Fibroblast of skin of scalp (primary cell): Measurements from ENCODE around the gene SENP1. TPM values are rescaled to one million over a fixed set of nuclear protein-coding genes. Genes with fewer than 3 reads are reported as not detected.
"Not testable (repeated sequence)": the region's sequence is repeated elsewhere in the genome, so short reads cannot be mapped to it uniquely, and the experiment has no call there.

ENCODE experiments used
- DNase-seq: peaks from one replicate; pipeline ENCODE4 v3.0.0-alpha.2; 2013
- polyA plus RNA-seq, 2 experiments: library from polyadenylated mRNA; unstranded; fragments of 120-200 nt; gene quantifications; one replicate each; pipeline ENCODE4 v1.2.1, GENCODE V29; 2013; ENCODE audit not compliant: insufficient read length in 2 of 2

Gene SENP1
- polyA plus RNA-seq (2013, experiment 1 of 2; ENCODE audit: insufficient read length): 12.3 TPM
- 14.3 TPM for polyA plus RNA-seq (2013, experiment 2 of 2; ENCODE audit: insufficient read length)

GRCh38 chr12:48105867-48106680 lies at the start of gene SENP1:
TSS of gene SENP1 (minus strand) at chr12:48106079. CDS start at chr12:48101472, 4,607 bp downstream.
- peak; percentile 90 for DNase-seq

GRCh38 chr12:48151103-48151771 lies 45.4 kb upstream of the SENP1 start:
- no peak for DNase-seq

GRCh38 chr12:48145981-48146380 lies 40.1 kb upstream of the SENP1 start:
- no peak for DNase-seq

GRCh38 chr12:48143898-48144297 lies 38.0 kb upstream of the SENP1 start:
- DNase-seq: no peak

GRCh38 chr12:48142818-48143674 lies 37.2 kb upstream of the SENP1 start:
- no peak for DNase-seq

GRCh38 chr12:48135027-48135426 lies 29.1 kb upstream of the SENP1 start:
- DNase-seq: no peak

GRCh38 chr12:48132826-48133225 lies 26.9 kb upstream of the SENP1 start:
- DNase-seq: no peak

- DNase-seq: no peak
These were observed 25.6 kb upstream of the SENP1 start for GRCh38 chr12:48131517-48131916.

GRCh38 chr12:48129376-48129775 lies 23.5 kb upstream of the SENP1 start:
- DNase-seq: no peak

- DNase-seq: peak; percentile 11
These were observed 22.9 kb upstream of the SENP1 start for GRCh38 chr12:48128800-48129199.

GRCh38 chr12:48126953-48127630 lies 21.2 kb upstream of the SENP1 start:
- no peak for DNase-seq

GRCh38 chr12:48125985-48126384 lies 20.1 kb upstream of the SENP1 start:
- no peak for DNase-seq

GRCh38 chr12:48125542-48125941 lies 19.7 kb upstream of the SENP1 start:
- not testable (repeated sequence) for DNase-seq

- DNase-seq: no peak
These were observed 17.3 kb upstream of the SENP1 start for GRCh38 chr12:48123169-48123568.

GRCh38 chr12:48122065-48122834 lies 16.4 kb upstream of the SENP1 start:
- DNase-seq: no peak

- no peak for DNase-seq
These were observed 15.6 kb upstream of the SENP1 start for GRCh38 chr12:48121522-48121921.

- DNase-seq: no peak
These were observed 13.9 kb upstream of the SENP1 start for GRCh38 chr12:48119834-48120195.

GRCh38 chr12:48119078-48119833 lies 13.4 kb upstream of the SENP1 start, which contains the start of gene PFKM:
TSS of gene PFKM (plus strand) at chr12:48119364. CDS start at chr12:48122775, 3,411 bp downstream.
- DNase-seq: peak; percentile 88

GRCh38 chr12:48118284-48118871 lies 12.5 kb upstream of the SENP1 start:
- no peak for DNase-seq

GRCh38 chr12:48115957-48116356 lies 10.1 kb upstream of the SENP1 start:
- DNase-seq: no peak
